Body of pancreas (tissue), 4 donors: ENCODE data around the gene LIG4.

Source experiments
- CTCF ChIP-seq, 7 experiments: fragments of 450-650 bp in 4 of 7; fragments of 200-600 bp in 3 of 7; sonication (generic) in 3 of 7; IDR thresholded peaks; one replicate each; pipeline ENCODE4 v1.5.1; 2016 to 2019; ENCODE audit warnings: antibody characterized with exemption in 7 of 7
- POLR2A ChIP-seq, 3 donors: fragments of 450-650 bp; IDR thresholded peaks; one replicate each; pipeline ENCODE4 v1.6.1; 2016; ENCODE audit warnings: antibody characterized with exemption in 3 of 3, mild to moderate bottlenecking in 2 of 3

DNA sequence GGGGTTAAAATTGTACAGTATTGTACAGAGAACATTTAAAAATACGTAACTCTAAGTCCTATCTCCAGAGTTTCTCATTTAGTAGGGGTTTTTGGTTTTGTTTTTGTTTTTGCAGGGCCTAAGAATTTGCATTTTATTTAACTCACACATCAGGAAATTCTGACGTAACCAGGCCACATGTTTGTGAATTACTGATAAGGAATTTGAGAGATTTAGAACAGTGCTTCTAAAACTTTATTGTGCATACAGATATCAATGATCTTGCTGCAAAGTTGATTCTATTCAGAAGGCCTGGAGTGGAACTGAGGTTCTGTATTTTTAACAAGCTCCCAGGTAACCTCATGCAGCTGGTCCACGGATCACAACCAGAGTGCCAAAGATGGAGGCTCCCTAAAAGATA lies 49.3 kb downstream of the LIG4 start:
- TF ChIP-seq POLR2A (IDR thresholded peaks at IDR 0.05) (no peak), CTCF (IDR thresholded peaks at IDR 0.05) (no peak)
